ENCODE measurements around the gene RNASE12.
"Not testable (repeated sequence)": the region's sequence is repeated elsewhere in the genome, so short reads cannot be mapped to it uniquely, and the experiment has no call there.

Gene RNASE12

GRCh38 chr14:20613094-20614037 lies 22.2 kb upstream of the RNASE12 start:
- peak; percentile 98 for DNase-seq

DNA sequence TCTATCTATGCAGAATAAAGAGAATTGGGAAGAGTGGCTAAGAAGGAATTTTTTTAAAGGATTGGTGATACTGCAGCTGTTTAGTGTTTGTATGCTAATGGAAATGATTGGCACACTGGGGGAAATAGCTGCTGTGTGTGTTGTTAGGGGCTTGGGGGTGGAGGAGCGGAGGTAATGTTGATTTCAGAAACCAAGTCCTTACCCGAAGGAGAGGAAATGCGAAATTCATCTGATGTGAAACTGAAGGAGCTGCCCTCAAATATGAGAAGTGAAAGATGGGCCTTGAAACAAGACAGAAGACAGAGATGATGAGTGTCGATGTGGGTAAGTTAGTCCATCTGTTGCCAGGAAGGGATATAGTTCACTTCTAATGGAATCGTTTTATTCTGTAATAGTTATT lies 21.2 kb upstream of the RNASE12 start:
- no peak for DNase-seq

DNA sequence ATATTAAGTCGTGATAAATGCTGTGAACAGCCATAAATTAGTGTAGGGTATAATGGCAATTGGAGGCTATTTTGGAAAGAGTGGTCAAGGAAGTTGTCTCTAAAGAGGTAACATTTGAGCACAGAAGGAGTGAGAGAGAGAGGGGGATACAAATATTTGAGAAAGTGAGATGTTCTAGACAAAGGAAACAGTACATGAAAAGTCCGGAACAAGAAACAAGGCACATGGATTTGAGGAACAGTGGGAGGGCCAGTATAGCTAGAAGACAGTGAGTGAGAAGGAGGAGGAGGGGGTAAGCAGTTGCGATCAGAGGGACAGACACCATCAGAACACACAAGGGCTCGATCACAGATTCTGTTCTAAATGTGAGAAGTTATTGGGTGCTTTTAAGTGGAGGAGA lies 20.1 kb upstream of the RNASE12 start:
- no peak for DNase-seq

DNA sequence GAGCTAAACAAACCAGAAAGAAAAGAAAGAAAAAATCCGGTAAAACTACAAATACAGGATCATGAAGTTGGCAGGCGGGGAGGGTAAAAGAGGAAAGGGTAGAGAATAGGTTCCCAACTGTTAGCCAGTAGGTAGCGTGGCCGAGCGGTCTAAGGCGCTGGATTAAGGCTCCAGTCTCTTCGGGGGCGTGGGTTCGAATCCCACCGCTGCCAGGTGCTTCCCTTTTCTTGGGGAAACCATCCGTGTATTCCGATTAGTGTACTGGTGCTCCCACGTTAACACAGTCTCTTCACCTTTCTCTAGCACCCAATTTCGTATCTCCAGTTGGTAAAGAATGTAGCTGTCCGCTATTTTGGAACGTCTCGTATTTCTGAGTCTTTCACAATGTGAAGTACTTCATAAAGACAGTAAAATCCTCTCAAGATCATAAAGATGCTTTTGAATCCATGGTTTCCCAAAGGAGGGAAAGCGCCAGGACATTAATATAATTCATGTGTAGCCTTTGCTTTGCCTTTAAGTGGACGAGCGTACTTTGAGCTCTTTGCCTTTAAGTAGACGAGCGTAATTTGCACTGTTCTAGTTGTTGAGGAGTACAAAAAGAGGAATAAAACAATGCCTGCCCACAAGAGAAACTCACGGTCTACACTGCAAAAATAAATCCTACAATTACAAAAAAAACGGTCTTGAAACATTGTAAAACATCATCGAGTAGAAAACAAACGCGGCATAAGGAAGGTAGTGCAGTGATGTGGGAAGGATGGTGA lies 19.0 kb upstream of the RNASE12 start:
- peak; percentile 78 for DNase-seq

DNA sequence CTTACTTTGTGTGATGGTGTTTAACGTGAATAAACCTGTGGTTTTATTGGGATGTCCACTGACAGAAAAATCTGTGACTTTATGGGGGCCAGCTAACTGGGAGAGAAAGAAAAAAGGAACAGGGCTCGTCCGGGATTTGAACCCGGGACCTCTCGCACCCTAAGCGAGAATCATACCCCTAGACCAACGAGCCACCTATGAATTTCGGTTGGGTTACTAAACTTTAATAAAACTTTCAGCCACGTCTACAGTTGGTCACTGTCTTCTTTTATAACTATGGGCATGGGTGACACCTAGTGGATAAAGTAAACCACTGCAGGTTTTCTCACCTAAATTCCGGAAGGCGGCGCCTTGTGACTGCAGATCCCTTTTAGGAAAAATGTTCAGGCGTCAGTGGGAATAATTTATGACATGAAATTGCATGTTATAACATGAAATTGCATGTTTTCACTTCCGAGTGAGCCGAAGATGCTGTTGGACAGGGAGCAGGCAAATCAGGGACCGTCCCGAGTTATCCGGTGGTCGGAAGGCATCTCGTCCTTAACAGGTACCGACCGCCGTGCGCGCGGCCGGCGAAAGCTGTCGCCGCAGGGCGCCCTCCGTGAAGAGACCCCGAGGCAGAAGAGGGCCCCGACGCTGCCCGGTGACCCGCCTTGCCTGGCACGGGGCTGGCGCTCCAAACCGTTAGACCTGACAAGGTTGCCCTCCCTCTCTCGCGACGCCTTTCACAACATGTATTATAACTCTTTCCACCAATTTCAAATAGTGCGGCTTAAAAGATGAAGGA lies 18.2 kb upstream of the RNASE12 start:
- DNase-seq: peak; percentile 89

- DNase-seq: no peak
Measured at GRCh38 chr14:20608383-20609110, 17.4 kb upstream of the RNASE12 start.

DNA sequence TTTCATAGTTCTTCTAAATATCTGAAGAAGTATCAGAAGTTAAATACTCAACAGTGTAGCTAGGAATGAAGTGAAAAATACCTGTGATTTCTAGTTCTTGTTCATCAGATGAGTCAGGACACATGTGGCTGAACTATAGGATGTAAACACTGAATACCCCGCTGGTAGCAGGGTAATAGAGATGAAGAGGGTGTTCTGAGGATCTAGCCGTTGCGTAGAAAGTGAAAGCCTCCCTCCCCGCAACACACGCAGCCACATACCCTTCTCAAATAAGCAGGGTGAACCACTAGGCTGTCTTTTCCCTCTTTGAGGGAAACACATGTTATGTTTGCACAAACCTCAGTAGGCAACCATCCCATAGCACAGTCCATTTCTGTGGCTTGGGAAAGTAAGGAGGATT lies 16.4 kb upstream of the RNASE12 start:
- no peak for DNase-seq

GRCh38 chr14:20606902-20607242 lies 15.7 kb upstream of the RNASE12 start:
- no peak for DNase-seq

GRCh38 chr14:20606190-20606901 lies 15.2 kb upstream of the RNASE12 start:
- DNase-seq: no peak

DNA sequence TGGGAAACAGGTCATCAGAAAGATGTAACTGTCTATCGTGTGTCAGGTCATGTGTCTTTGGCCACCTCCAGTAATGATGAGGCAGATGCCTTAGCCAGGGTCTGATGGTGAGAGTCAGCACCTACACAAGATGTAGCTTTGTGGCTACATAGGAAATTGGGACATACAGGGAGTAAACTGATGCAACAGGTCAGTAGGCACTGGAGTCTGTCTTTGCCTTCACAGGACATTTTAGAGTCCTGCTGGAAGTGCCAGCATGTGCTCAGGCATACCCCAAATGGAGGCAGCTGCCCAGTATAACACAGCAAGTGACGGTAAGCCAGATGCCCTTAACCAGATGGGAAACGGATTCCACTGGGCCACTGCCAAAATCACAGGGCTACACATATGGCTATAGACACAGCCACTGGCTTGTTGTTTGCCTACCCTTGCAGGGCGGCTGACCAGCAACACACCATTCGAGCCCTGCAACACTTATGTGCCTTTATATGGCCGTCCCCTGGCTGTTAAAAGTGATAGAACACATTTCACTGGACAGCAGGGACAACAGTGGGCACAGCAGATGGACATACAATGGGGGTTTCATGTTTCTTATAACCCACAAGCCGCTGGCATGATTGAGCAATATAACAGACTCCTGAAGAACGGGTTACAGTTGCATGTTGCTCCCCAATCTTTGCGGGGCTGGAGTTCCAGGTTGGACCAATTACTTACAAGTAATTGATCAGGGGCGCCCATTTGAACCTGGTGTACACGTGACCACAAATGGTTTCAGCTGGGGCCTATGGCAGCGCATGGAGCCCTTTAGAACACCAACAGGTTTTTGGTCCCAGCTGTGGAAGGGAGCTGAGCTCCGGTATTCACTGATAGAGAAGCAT lies 12.9 kb upstream of the RNASE12 start:
- DNase-seq: no peak

DNA sequence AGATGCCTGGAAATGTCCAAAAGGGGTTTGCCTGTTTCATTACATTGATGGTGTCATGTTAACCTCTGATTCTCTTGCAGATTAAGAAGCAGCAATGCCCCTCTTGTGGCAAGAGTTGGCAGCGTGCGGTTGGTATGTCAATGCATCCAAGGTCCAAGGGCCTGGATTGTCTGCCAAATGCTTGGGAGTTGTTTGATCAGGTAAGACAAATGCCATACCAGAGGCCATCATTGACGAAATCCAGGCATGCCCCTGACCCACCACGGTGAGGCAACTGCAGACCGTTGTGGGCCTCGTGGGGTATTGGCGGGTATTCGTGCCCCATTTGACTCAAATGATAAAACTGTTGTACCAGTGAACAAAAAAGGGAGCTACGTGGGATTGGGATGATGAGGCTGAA lies 11.4 kb upstream of the RNASE12 start:
- no peak for DNase-seq

- DNase-seq: no peak
Measured at GRCh38 chr14:20601522-20601921, 10.3 kb upstream of the RNASE12 start.

GRCh38 chr14:20597108-20597507 lies 5.9 kb upstream of the RNASE12 start:
- DNase-seq: no peak

- not testable (repeated sequence) for DNase-seq
Measured at GRCh38 chr14:20595726-20596125, 4.5 kb upstream of the RNASE12 start.

GRCh38 chr14:20592574-20592973 lies 1.4 kb upstream of the RNASE12 start:
- DNase-seq: no peak

DNA sequence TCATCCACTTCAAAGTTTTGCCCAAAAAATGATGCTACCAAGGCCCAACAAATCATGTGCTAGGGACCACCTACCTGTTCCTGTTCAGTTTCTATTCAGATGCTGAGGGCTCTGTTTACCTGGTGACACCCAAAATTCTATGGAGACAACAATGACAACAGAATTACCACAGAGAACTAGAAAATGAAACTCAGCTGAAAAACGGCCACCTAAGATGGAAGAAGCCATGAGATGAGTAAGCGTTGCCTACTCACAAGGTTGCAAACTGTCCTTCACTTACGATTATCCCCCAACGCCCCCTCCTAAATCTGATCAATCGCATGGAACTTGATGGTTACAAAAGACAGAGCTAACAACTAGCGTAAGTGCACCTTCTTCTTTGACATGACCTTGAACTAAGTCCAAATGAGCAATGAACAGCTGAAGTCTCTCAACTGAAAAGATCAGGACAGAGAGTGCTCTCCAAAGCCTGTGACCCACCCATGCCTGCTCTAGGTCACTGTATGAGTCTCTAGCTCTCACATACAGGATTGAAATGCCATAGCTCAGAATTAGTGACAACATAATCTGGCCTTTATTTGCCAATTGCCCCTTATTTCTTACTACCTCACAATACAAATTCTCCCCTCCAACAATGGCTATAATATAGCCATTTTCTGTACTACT lies 3.6 kb downstream of the RNASE12 start, which contains the start of gene RNASE11:
Gene RNASE11, minus strand, starts transcription at position 513 of the 666 bp plus-strand sequence.
- no peak for DNase-seq

- DNase-seq: no peak
Measured at GRCh38 chr14:20583908-20584307, 7.3 kb downstream of the RNASE12 start.

DNA sequence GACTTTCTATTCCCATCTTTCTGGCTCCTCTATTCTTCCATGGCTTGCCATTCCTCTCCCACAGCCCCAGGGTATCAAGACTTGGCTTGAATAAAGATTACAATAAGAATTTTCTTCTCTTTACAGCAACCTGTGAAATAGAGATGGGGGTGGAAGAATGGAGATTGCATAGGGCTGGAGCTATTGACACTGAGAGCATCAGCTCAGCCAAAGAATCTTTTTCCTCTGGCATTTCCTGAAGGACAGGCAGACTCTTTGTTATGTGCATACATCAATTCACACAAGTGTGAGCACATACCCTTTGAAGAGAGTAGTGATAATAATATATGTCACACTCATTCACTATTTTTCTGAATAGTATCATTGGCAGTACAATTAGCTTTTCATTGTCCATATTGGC lies 8.0 kb downstream of the RNASE12 start:
- no peak for DNase-seq

DNA sequence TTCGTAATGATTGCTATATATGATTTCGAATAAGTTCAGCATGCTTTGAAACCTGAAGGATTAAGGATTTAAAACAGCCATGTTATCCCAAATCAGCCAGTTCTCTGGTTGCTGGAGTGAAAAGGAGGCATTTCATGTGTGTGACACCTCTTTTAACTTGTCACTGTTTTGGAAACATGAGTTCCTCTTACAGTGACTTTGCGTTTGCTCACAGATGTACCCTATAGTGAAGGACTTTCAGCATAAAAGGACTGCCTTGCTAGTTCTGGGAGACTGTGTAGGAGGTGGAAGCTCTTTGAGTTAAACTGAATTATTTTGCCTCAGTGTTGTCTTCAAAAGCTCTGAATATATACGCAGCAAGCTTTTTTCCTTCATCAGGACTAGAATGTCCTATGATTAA lies 10.9 kb downstream of the RNASE12 start:
- no peak for DNase-seq
